GM21786 (cell line): ENCODE measurements around the gene TRPM3.

Experiments
- ATAC-seq: cut with Tn5 transposase; IDR thresholded peaks from one replicate; pipeline ENCODE4 v1.9.1; 2021; ENCODE audit not compliant: unreplicated experiment

Gene TRPM3

GRCh38 chr9:70566751-70567150, 554.7 kb downstream of the TRPM3 start:
- ATAC-seq = no peak

- ATAC-seq = no peak
These were observed 555.4 kb downstream of the TRPM3 start for GRCh38 chr9:70566066-70566465.

DNA sequence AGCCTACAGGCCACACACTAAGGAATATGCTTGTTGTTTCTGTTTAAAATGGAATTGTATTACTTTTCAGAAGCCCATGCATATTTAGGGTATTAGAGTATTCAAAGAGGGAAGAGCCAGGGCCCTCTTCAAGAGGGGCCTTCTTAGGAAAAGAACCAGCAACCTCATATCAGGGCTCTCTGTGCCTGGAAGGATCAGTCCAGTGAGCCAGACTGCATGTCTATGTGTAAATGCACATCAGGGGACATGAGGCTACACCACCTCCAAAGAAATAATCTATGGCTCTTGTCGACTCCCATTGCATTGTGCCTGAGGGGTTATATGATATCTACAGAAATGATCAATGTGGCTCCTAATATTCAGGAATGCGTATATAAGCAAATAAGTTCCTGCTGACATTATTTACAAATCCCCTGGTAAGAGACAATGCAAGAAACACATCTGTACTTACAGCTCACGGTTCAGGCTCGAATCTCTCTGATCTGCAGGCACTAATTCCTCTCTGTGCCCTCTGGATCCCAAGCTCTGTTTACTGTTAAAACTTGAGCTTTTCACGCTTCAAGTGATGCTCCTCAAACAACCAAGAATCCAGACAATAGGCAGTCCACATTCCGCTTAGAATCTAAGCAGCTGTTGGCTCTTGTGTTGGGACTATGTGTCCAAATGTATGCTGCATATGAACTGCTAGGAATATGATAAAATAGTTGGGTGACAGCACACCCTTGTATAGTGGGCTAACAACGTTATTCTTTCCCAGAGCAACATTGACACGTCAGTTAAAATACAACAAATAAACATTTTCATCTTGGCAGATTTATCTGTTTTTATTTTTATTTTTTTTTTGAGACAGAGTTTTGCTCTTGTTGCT, 556.7 kb downstream of the TRPM3 start:
- ATAC-seq = no peak

- peak; percentile 97 for ATAC-seq
These were observed 557.8 kb downstream of the TRPM3 start for GRCh38 chr9:70563431-70564204.

GRCh38 chr9:70563010-70563409, 558.4 kb downstream of the TRPM3 start:
- ATAC-seq = no peak

DNA sequence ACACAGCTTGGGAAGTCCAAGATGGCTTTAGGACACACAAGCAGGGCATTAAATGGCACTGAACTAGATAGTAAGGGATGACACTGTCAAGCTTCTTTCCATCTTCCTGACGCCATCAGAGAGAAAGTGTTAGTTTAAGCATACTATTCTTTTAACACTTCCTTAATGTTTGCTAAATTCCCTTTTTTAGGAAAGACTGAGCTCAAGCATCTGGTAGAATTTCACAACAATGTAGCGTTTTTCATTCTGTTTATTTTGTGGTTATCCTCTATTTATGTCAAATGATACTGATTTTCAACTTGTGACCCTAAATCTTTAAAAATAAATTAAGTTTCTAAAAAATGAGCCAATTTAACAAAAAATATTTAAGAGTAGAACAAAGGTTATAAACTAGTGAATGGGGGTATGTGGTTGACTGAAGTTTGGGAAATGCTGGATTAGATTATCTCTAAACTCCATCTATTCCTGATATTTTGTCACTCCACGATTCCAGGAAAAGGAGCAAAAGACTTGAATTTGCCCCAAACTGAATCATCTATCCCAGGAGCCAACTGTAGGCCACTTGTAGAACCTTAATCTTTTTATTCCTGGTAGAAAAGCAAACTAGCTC, 559.5 kb downstream of the TRPM3 start:
- no peak for ATAC-seq

DNA sequence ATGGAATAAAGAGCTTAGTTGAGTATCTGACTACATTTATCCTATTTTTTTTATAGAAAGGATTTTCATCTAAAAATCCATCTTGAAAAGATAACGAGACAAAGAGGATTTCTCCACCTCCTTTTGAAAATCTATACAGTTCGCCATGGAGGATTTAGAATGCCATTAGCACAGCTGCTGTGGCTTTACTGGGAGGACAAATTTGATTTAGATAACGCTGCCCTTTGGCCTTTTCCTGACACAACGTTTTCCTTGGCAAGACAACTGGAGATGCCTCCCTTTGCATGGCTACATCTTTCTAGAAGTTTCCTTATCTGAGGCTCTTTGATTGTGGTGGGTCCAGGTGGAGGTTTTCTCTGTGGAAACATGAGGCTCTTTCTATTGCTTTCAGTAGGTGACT, 560.3 kb downstream of the TRPM3 start:
- no peak for ATAC-seq

- ATAC-seq = no peak
These were observed 562.3 kb downstream of the TRPM3 start for GRCh38 chr9:70559102-70559501.

DNA sequence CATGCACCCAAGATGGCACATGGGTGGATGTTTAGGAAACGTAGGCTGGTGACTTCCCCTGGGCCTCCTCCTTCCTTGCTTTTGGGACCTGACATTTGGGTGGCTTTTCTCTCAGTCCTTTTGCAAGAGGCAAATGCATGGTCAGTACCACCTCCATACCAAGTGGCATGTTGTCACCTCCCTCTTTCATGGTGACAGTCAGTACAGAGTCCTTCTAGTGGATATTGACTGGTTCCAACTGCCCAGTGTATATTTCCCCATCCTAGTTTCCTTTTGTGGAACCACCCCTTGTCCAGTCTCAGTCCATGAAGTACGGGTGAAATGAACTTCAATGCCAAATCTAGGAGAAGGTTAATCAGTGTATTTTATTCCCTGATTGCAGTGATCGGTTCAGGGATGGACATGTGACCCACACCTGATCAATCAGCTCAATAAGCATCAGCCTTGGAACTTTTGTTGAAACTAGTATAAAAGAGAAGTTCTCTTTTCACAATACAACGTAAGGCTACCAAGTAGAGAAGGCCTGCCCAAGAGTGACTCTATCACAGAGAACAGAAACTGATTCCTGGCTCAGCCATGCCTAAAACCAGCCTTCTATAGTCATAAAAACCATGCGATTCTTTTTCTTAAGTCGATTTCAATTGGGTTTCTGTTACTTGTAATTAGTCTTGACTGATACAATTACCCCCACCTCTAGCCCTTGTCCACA, 563.6 kb downstream of the TRPM3 start:
- ATAC-seq = peak; percentile 98

- ATAC-seq = no peak
These were observed 564.6 kb downstream of the TRPM3 start for GRCh38 chr9:70556771-70557170.

- no peak for ATAC-seq
These were observed 566.5 kb downstream of the TRPM3 start for GRCh38 chr9:70554881-70555280.

GRCh38 chr9:70553707-70554673, 567.4 kb downstream of the TRPM3 start:
- ATAC-seq = no peak

DNA sequence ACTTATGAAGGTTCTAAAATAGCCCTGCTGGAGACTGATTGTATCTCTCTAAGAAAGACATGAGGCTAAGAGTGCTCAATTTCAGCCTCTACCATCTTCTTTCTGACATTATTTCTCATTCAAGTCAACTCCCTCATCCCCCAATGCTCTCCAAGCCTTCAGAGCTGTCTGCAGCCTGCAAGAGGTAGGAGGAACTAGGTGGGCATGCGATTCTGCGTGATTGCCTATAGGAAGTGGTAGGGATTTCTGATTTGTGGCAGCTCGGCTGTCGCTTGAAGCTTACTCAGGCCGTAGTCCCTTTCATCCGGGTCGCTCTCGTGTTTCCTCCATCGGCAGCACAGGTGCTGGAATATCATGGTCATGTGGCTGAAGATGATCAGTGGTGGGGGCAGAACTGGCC, 568.9 kb downstream of the TRPM3 start:
- no peak for ATAC-seq

DNA sequence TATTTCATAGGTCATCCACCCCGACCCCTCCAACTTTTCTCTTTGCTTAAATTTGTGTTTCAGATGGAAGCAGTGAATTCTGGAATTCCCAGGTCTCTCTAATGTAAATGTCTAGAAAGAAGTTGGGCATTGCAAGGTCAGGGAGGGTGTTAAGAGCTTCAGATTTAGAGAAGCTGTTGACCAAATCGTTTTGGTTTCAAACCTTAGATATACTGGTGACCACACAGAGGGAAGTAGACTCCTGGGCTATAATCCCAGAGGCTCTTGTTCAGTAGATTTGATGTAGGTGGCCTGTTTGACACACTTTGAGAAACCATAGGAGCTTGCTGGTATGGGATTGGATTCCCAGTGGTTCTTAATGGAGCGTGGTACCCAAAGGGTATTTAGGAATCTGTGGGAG, 569.6 kb downstream of the TRPM3 start:
- ATAC-seq = no peak

GRCh38 chr9:70551396-70551795, 570.0 kb downstream of the TRPM3 start:
- no peak for ATAC-seq

DNA sequence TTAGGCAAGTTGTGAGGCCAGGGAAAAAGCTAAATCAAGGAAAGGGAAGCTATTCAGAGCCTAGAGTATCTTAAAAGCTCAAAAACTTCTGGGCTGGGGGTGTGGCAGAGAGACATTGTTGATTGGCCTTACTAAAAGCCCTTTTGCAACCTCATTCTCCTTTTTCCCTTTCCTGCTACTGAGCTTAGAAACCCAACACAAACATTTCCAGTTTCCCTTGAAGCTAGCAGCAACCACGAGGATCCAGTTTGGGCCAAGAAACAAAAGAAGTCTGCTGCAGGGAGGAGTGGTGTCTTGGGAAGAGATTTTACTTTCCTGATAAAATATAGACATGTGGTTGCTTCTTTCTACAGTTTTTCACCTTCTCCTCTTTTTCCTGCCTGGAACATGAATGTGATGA, 571.5 kb downstream of the TRPM3 start:
- ATAC-seq = no peak

DNA sequence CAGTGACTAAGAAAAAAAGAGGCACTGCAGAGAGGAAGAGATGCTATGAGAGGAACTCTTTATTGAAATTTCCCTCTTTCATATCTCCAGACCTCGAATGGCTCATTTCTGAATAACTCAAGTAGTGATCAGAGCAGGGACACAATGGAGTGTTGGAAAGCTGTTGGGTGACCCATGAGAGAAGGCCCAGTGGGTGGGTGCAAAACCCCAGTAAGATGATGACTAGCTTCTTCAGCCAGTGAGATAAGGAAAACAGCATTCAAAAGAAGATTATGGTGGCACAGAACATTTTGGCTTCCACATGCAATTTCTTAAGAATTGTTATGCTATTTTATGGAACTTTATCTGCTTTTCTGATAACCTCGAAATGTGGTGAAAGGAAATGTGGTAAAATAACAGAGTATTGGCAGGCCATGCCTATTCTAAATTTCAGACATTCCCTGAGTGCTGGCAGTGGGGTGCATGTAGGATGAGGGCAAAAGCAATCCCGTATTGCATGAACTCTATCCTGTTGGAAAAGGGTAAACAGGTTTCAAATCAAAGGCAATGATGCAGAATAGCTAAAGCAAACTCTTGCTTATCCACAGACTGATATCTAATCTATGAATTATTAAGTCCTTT, 579.0 kb downstream of the TRPM3 start:
- ATAC-seq = no peak

DNA sequence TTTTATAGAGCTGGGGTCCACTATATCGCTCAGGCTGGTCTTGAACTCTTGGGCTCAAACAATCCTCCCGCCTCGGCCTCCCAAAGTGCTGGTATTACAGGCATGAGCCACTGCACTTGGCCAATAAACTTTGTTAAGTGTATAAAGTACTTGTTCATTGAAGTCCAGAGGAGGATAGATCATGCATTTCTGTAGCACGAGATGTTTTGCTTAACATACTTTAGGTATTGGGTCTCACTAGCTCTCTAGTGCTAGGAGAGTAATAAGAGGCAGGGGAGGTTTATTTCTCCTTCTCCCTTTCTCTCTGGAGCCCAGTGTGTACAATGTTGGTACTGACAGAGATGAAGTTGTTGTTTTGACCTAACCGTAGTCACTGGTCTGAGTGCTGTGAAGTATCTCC, 581.4 kb downstream of the TRPM3 start:
- no peak for ATAC-seq

GRCh38 chr9:70539526-70539925, 581.9 kb downstream of the TRPM3 start:
- ATAC-seq = no peak

DNA sequence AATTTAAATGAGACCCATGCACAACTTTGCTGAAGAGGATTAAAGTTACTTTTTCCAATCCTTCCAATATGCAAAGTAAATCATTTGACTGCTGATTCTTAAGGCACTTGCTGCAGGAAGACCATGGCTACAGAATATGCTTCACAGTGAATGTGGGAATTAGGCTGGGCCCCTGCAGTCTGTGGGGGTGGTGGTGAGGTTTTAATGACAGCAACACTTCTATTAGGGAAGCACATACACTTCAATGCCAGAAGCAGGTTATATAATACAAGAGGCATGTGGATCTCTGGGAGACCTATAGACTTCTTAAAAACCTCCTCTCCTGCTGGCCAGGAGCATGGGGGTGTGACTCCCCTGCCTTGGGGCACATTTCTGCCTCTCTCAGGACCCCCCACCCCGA, 582.4 kb downstream of the TRPM3 start:
- ATAC-seq = no peak
